Measurements from ENCODE around the gene ROR2.
A peak's percentile ranks its signal among the peaks of the same experiment; 100 is the strongest.

The ROR2 gene

GRCh38 chr9:91753711-91754110 lies 196.3 kb downstream of the ROR2 start:
- Mint-ChIP-seq H3K4me3 (no peak overlapping the region), H3K27me3 (peaks cover 6% of the 10 kb centered on the region), H3K9me3 (no peaks in the 10 kb centered on the region), H3K27ac (no peak overlapping the region), H3K4me1 (no peaks in the 10 kb centered on the region), H3K36me3 (no peaks in the 10 kb centered on the region)
- CTCF ChIA-PET = no interaction called here
- DNase-seq = no peak

- H3K27me3 Mint-ChIP-seq = peaks cover 8% of the 10 kb centered on the region
- CTCF ChIA-PET = no interaction called here
- no peaks in the 10 kb centered on the region for H3K36me3 Mint-ChIP-seq
- H3K27ac Mint-ChIP-seq = no peak overlapping the region
- no peaks in the 10 kb centered on the region for H3K4me1 Mint-ChIP-seq
- no peak for DNase-seq
- H3K4me3 Mint-ChIP-seq = no peak overlapping the region
- H3K9me3 Mint-ChIP-seq = no peaks in the 10 kb centered on the region
Observed at GRCh38 chr9:91751922-91752321, 198.1 kb downstream of the ROR2 start.

- CTCF ChIA-PET = no interaction called here
- H3K4me3 Mint-ChIP-seq = no peak overlapping the region
- no peaks in the 10 kb centered on the region for H3K4me1 Mint-ChIP-seq
- H3K9me3 Mint-ChIP-seq = no peaks in the 10 kb centered on the region
- no peak for DNase-seq
- H3K27ac Mint-ChIP-seq = no peak overlapping the region
- H3K36me3 Mint-ChIP-seq = no peaks in the 10 kb centered on the region
- H3K27me3 Mint-ChIP-seq = peaks cover 8% of the 10 kb centered on the region
Observed at GRCh38 chr9:91750343-91750742, 199.7 kb downstream of the ROR2 start.

- no peaks in the 10 kb centered on the region for H3K9me3 Mint-ChIP-seq
- H3K36me3 Mint-ChIP-seq = no peaks in the 10 kb centered on the region
- DNase-seq = no peak
- H3K4me3 Mint-ChIP-seq = no peak overlapping the region
- H3K27ac Mint-ChIP-seq = no peak overlapping the region
- CTCF ChIA-PET = no interaction called here
- H3K27me3 Mint-ChIP-seq = peaks cover 8% of the 10 kb centered on the region
- H3K4me1 Mint-ChIP-seq = no peaks in the 10 kb centered on the region
Observed at GRCh38 chr9:91746904-91747303, 203.1 kb downstream of the ROR2 start.

GRCh38 chr9:91746357-91746756 lies 203.7 kb downstream of the ROR2 start:
- no peaks in the 10 kb centered on the region for H3K4me1 Mint-ChIP-seq

GRCh38 chr9:91744114-91744513 lies 205.9 kb downstream of the ROR2 start:
- CTCF ChIA-PET = no interaction called here
- Mint-ChIP-seq H3K4me3 (no peak overlapping the region), H3K9me3 (no peaks in the 10 kb centered on the region), H3K27ac (no peak overlapping the region), H3K27me3 (peaks cover 5% of the 10 kb centered on the region), H3K4me1 (no peaks in the 10 kb centered on the region), H3K36me3 (no peaks in the 10 kb centered on the region)
- DNase-seq = no peak

More at GRCh38 chr9:91746357-91746756, 203.7 kb downstream of the ROR2 start:
- CTCF ChIA-PET = no interaction called here
- H3K4me3 Mint-ChIP-seq = no peak overlapping the region
- H3K27ac Mint-ChIP-seq = no peak overlapping the region
- peaks cover 8% of the 10 kb centered on the region for H3K27me3 Mint-ChIP-seq
- DNase-seq = no peak
- H3K36me3 Mint-ChIP-seq = no peaks in the 10 kb centered on the region
- H3K9me3 Mint-ChIP-seq = no peaks in the 10 kb centered on the region

GRCh38 chr9:91741522-91741921 lies 208.5 kb downstream of the ROR2 start:
- CTCF ChIA-PET = no interaction called here
- Mint-ChIP-seq H3K4me1 (no peaks in the 10 kb centered on the region), H3K27ac (no peak overlapping the region)

GRCh38 chr9:91740701-91741100 lies 209.3 kb downstream of the ROR2 start:
- no peaks in the 10 kb centered on the region for H3K9me3 Mint-ChIP-seq
- no peaks in the 10 kb centered on the region for H3K36me3 Mint-ChIP-seq
- no peak overlapping the region for H3K27ac Mint-ChIP-seq
- H3K4me1 Mint-ChIP-seq = no peaks in the 10 kb centered on the region
- no peak overlapping the region for H3K4me3 Mint-ChIP-seq
- no peak for DNase-seq
- CTCF ChIA-PET = no interaction called here
- peaks cover 9% of the 10 kb centered on the region for H3K27me3 Mint-ChIP-seq

More at GRCh38 chr9:91741522-91741921, 208.5 kb downstream of the ROR2 start:
- Mint-ChIP-seq H3K36me3 (no peaks in the 10 kb centered on the region), H3K27me3 (peaks cover 5% of the 10 kb centered on the region), H3K9me3 (no peaks in the 10 kb centered on the region), H3K4me3 (no peak overlapping the region)
- no peak for DNase-seq

GRCh38 chr9:91736898-91737601 lies 213.0 kb downstream of the ROR2 start:
- no peaks in the 10 kb centered on the region for H3K36me3 Mint-ChIP-seq
- CTCF ChIA-PET = interaction anchor here (1.0 kb wide), 1 partner anchor 213 kb away, joined by 4 read pairs; the partner anchor contains the start of gene ROR2
- no peaks in the 10 kb centered on the region for H3K9me3 Mint-ChIP-seq
- peaks cover 18% of the 10 kb centered on the region for H3K27me3 Mint-ChIP-seq
- H3K4me1 Mint-ChIP-seq = no peaks in the 10 kb centered on the region
- H3K4me3 Mint-ChIP-seq = no peak overlapping the region
- no peak for DNase-seq
- no peak overlapping the region for H3K27ac Mint-ChIP-seq

- Mint-ChIP-seq H3K36me3 (no peaks in the 10 kb centered on the region), H3K4me3 (no peak overlapping the region), H3K4me1 (no peaks in the 10 kb centered on the region), H3K27me3 (peaks cover 18% of the 10 kb centered on the region), H3K27ac (no peak overlapping the region), H3K9me3 (no peaks in the 10 kb centered on the region)
- DNase-seq = no peak
- CTCF ChIA-PET = no interaction called here
Observed at GRCh38 chr9:91736311-91736710, 213.7 kb downstream of the ROR2 start.

GRCh38 chr9:91735049-91735448 lies 215.0 kb downstream of the ROR2 start:
- no peaks in the 10 kb centered on the region for H3K4me1 Mint-ChIP-seq
- no peak overlapping the region for H3K4me3 Mint-ChIP-seq
- no peak for DNase-seq
- H3K27me3 Mint-ChIP-seq = peaks cover 18% of the 10 kb centered on the region
- H3K9me3 Mint-ChIP-seq = no peaks in the 10 kb centered on the region
- CTCF ChIA-PET = interaction anchor here (1.3 to 2.1 kb wide), 3 partner anchors 32 to 820 kb away, joined by 3 to 11 read pairs (median 3); no protein-coding TSS in a partner anchor
- H3K27ac Mint-ChIP-seq = no peak overlapping the region
- H3K36me3 Mint-ChIP-seq = no peaks in the 10 kb centered on the region

GRCh38 chr9:91734371-91734981 lies 215.6 kb downstream of the ROR2 start:
- peak; percentile 65 for DNase-seq

GRCh38 chr9:91733006-91733624 lies 216.9 kb downstream of the ROR2 start:
- CTCF ChIA-PET = interaction anchor here (1.6 to 2.1 kb wide), 2 partner anchors 25 to 818 kb away, joined by 5 to 11 read pairs; no protein-coding TSS in a partner anchor
- H3K9me3 Mint-ChIP-seq = no peaks in the 10 kb centered on the region
- H3K27me3 Mint-ChIP-seq = peaks cover 25% of the 10 kb centered on the region
- H3K4me3 Mint-ChIP-seq = no peak overlapping the region
- no peaks in the 10 kb centered on the region for H3K36me3 Mint-ChIP-seq
- H3K27ac Mint-ChIP-seq = no peak overlapping the region
- H3K4me1 Mint-ChIP-seq = no peaks in the 10 kb centered on the region
- DNase-seq = no peak

More at GRCh38 chr9:91734371-91734981, 215.6 kb downstream of the ROR2 start:
- Mint-ChIP-seq H3K27ac (no peak overlapping the region), H3K27me3 (peaks cover 20% of the 10 kb centered on the region), H3K4me1 (no peaks in the 10 kb centered on the region), H3K4me3 (no peak overlapping the region), H3K36me3 (no peaks in the 10 kb centered on the region), H3K9me3 (no peaks in the 10 kb centered on the region)
- CTCF ChIA-PET = interaction anchor here (1.1 to 2.1 kb wide), 5 partner anchors 14 to 819 kb away, joined by 3 to 11 read pairs (median 4); no protein-coding TSS in a partner anchor

- Mint-ChIP-seq H3K36me3 (no peaks in the 10 kb centered on the region), H3K4me3 (no peak overlapping the region), H3K27ac (no peak overlapping the region), H3K27me3 (peaks cover 28% of the 10 kb centered on the region), H3K9me3 (no peaks in the 10 kb centered on the region), H3K4me1 (no peaks in the 10 kb centered on the region)
- no peak for DNase-seq
- CTCF ChIA-PET = no interaction called here
Observed at GRCh38 chr9:91732187-91733005, 217.6 kb downstream of the ROR2 start.
